HG03039 (cell line): Measurements from ENCODE around the gene ESPNL.

Experiments
- ATAC-seq: cut with Tn5 transposase; IDR thresholded peaks from one replicate; pipeline ENCODE4 v1.9.1; 2021; ENCODE audit warnings: mild to moderate bottlenecking, moderate library complexity; ENCODE audit not compliant: unreplicated experiment

ESPNL gene

GRCh38 chr2:238097988-238098871 lies 1.9 kb upstream of the ESPNL start:
- peak; percentile 41 for ATAC-seq

- no peak for ATAC-seq
Observed at GRCh38 chr2:238098901-238099713, 1.0 kb upstream of the ESPNL start.

- ATAC-seq = no peak
Observed at GRCh38 chr2:238099714-238100048, 459 bp upstream of the ESPNL start.

GRCh38 chr2:238100821-238101771 lies 956 bp downstream of the ESPNL start:
- ATAC-seq = no peak

GRCh38 chr2:238101891-238102841 lies 2.0 kb downstream of the ESPNL start:
- ATAC-seq = no peak

GRCh38 chr2:238102865-238103264 lies 2.7 kb downstream of the ESPNL start:
- ATAC-seq = no peak

GRCh38 chr2:238103465-238104225 lies 3.5 kb downstream of the ESPNL start:
- no peak for ATAC-seq

GRCh38 chr2:238104226-238104690 lies 4.1 kb downstream of the ESPNL start:
- no peak for ATAC-seq

GRCh38 chr2:238104691-238105371 lies 4.7 kb downstream of the ESPNL start:
- no peak for ATAC-seq

- ATAC-seq = no peak
Observed at GRCh38 chr2:238105506-238106338, 5.6 kb downstream of the ESPNL start.

GRCh38 chr2:238106339-238106697 lies 6.2 kb downstream of the ESPNL start:
- no peak for ATAC-seq

GRCh38 chr2:238106698-238107524 lies 6.8 kb downstream of the ESPNL start:
- no peak for ATAC-seq

- ATAC-seq = peak; percentile 51
Observed at GRCh38 chr2:238107525-238108422, 7.6 kb downstream of the ESPNL start.

- ATAC-seq = no peak
Observed at GRCh38 chr2:238108423-238109183, 8.5 kb downstream of the ESPNL start.

GRCh38 chr2:238113611-238114010 lies 13.5 kb downstream of the ESPNL start:
- ATAC-seq = no peak
